KMS-11 (cell line): ENCODE measurements around the gene GUCD1.
"Not testable (repeated sequence)": the region's sequence is repeated elsewhere in the genome, so short reads cannot be mapped to it uniquely, and the experiment has no call there.

Experiments
- H2AFZ ChIP-seq: fragments of 200-600 bp; sonication (generic); 2 replicates; pipeline ENCODE4 v1.6.1; 2016; ENCODE audit warnings: antibody characterized with exemption, mixed run types, low read depth
- H3K27ac ChIP-seq: fragments of 200-600 bp; sonication (generic); 2 replicates; pipeline ENCODE4 v1.6.1; 2016; ENCODE audit warnings: mild to moderate bottlenecking, mixed run types
- H3K27me3 ChIP-seq: fragments of 200-600 bp; sonication (generic); 2 replicates; pipeline ENCODE4 v1.6.1; 2017; ENCODE audit warnings: mild to moderate bottlenecking, low read depth, mixed run types, moderate library complexity; ENCODE audit not compliant: insufficient read depth
- H3K36me3 ChIP-seq: fragments of 200-600 bp; sonication (generic); 2 replicates; pipeline ENCODE4 v1.6.1; 2017; ENCODE audit warnings: mild to moderate bottlenecking, mixed run types; ENCODE audit not compliant: insufficient read depth
- H3K4me1 ChIP-seq: fragments of 200-600 bp; sonication (generic); 2 replicates; pipeline ENCODE4 v1.6.1; 2016; ENCODE audit warnings: mild to moderate bottlenecking, low read depth, mixed run types; ENCODE audit not compliant: poor library complexity, severe bottlenecking
- H3K4me2 ChIP-seq: fragments of 200-600 bp; sonication (generic); 2 replicates; pipeline ENCODE4 v1.7.0; 2016; ENCODE audit warnings: mild to moderate bottlenecking, mixed run types
- H3K4me3 ChIP-seq: fragments of 200-600 bp; sonication (generic); IDR thresholded peaks from 2 replicates; pipeline ENCODE4 v1.6.1; 2017; ENCODE audit warnings: low read depth, low read length, mixed read lengths; ENCODE audit not compliant: insufficient read depth
- H3K79me2 ChIP-seq: fragments of 200-600 bp; sonication (generic); 2 replicates; pipeline ENCODE4 v1.6.1; 2016; ENCODE audit warnings: low read depth, mixed run types; ENCODE audit not compliant: insufficient read depth
- H3K9ac ChIP-seq: fragments of 200-600 bp; sonication (generic); 2 replicates; pipeline ENCODE4 v1.6.1; 2016; ENCODE audit warnings: mild to moderate bottlenecking, mixed run types
- H4K20me1 ChIP-seq: fragments of 200-600 bp; sonication (generic); 2 replicates; pipeline ENCODE4 v1.6.1; 2016; ENCODE audit warnings: mild to moderate bottlenecking, mixed run types; ENCODE audit not compliant: insufficient read depth
- TF ChIP-seq, protein P1 (sequence below): fragments of 200-600 bp; sonication (generic); conservative IDR thresholded peaks from 2 replicates; pipeline ENCODE4 v1.6.1; 2017; ENCODE audit warnings: low read depth, mild to moderate bottlenecking, antibody characterized with exemption, low read length, moderate library complexity, mixed read lengths

GUCD1 gene

DNA sequence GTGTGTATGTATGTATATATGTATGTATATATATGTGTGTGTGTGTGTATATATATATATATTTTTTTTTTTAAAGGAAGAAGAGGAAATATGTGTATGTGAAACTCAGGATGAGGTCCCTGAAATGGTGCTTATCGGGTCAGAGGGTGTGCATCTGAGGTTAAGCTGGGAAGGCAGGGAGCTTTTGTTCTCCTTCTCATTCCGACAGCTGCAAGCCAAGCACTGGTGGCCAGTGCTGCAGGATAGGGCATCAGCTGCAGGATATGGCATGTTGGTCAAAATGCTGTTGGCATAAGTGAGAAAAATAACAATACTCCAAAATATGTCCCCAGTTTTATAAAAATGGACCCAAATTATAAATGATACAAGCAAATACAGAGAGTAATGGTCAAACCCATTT, 8.3 kb upstream of the GUCD1 start:
- Histone ChIP-seq H4K20me1 (peaks cover 25% of the 10 kb centered on the region), H2AFZ (no peak overlapping the region), H3K79me2 (peaks cover 94% of the 10 kb centered on the region), H3K9ac (no peak overlapping the region), H3K4me3 (no peak overlapping the region), H3K4me2 (no peak overlapping the region), H3K27ac (no peak overlapping the region), H3K27me3 (no peaks in the 10 kb centered on the region), H3K36me3 (0 out of 2 replicates have a peak, but pooled peaks cover 7% of the 10 kb centered on the region), H3K4me1 (peaks cover 59% of the 10 kb centered on the region)
- TF ChIP-seq, protein P1, sequence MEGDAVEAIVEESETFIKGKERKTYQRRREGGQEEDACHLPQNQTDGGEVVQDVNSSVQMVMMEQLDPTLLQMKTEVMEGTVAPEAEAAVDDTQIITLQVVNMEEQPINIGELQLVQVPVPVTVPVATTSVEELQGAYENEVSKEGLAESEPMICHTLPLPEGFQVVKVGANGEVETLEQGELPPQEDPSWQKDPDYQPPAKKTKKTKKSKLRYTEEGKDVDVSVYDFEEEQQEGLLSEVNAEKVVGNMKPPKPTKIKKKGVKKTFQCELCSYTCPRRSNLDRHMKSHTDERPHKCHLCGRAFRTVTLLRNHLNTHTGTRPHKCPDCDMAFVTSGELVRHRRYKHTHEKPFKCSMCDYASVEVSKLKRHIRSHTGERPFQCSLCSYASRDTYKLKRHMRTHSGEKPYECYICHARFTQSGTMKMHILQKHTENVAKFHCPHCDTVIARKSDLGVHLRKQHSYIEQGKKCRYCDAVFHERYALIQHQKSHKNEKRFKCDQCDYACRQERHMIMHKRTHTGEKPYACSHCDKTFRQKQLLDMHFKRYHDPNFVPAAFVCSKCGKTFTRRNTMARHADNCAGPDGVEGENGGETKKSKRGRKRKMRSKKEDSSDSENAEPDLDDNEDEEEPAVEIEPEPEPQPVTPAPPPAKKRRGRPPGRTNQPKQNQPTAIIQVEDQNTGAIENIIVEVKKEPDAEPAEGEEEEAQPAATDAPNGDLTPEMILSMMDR = no peak

- H3K4me2 ChIP-seq = no peak overlapping the region
- TF ChIP-seq, protein P1 = no peak
- no peaks in the 10 kb centered on the region for H3K27me3 ChIP-seq
- H3K4me1 ChIP-seq = peaks cover 54% of the 10 kb centered on the region
- H3K36me3 ChIP-seq = 0 out of 2 replicates have a peak, but pooled peaks cover 8% of the 10 kb centered on the region
- H3K79me2 ChIP-seq = peaks cover 84% of the 10 kb centered on the region
- H4K20me1 ChIP-seq = peaks cover 17% of the 10 kb centered on the region; the same call in 1 of the 2 replicates
- H3K4me3 ChIP-seq = no peak overlapping the region
- no peak overlapping the region for H3K9ac ChIP-seq
- no peak overlapping the region for H3K27ac ChIP-seq
- H2AFZ ChIP-seq = no peak overlapping the region
These were observed 4.5 kb upstream of the GUCD1 start for GRCh38 chr22:24559471-24559870.

DNA sequence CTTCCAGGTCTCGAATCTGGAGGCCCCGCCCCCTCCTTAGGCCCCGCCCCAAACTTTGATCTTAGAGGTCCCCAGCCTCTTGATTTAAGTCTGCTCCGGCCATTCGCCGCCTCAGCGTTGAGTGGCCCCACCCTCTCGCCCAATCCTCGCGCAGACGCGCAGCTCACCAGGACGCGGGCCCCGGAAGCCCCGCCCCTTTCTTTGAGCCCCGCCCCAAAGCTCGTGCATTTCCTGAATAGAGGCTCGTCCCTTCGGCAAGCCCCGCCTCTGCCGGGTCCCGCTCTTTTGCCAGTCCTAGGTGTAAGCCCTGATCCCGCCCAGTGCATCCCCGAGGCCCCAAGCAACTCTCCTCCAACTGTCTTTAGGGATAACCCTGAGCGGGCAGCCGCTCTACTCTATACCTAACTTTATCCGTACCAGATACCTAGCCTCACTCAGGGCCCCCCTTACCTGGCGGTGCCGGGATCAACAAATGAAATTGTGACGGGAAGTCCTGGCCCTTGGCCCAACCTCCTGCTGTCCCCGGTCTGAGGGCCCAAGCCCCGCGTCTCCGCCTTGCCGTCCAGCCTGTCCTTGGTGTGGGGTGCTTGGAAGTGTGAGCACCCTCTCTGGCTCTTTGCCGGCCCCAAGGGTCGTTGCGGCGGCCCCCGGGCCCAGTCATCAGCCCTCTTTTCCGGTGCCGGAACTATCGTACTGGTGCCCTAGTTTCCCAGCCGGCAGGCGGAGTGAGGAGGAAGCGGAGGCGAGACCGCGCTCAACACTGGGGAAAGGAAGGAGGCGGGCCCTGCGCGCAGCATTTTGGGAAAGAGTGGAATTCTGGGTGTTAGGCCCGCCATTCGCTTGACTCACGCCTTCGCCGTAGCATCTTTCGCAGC, 464 bp upstream of the GUCD1 start, which contains the start of gene SNRPD3:
Gene SNRPD3 (plus strand): TSS at position 835 of the 875 bp plus-strand sequence. CDS start 1,676 bp downstream, outside the sequence.
- Histone ChIP-seq H3K36me3 (0 out of 2 replicates have a peak, but pooled peaks cover 8% of the 10 kb centered on the region), H4K20me1 (no peaks in the 10 kb centered on the region), H3K4me2 (peak within 1 kb of the TSS; percentile 100), H3K79me2 (peaks cover 84% of the 10 kb centered on the region), H3K4me3 (no peak within 1 kb of the TSS), H3K27ac (peak within 1 kb of the TSS; percentile 86), H3K9ac (peak within 1 kb of the TSS; percentile 92), H3K27me3 (no peaks in the 10 kb centered on the region), H3K4me1 (peaks cover 58% of the 10 kb centered on the region), H2AFZ (peak within 1 kb of the TSS; percentile 89)
- TF ChIP-seq, protein P1 = peak; percentile 31; the same call in 1 of the 2 replicates

DNA sequence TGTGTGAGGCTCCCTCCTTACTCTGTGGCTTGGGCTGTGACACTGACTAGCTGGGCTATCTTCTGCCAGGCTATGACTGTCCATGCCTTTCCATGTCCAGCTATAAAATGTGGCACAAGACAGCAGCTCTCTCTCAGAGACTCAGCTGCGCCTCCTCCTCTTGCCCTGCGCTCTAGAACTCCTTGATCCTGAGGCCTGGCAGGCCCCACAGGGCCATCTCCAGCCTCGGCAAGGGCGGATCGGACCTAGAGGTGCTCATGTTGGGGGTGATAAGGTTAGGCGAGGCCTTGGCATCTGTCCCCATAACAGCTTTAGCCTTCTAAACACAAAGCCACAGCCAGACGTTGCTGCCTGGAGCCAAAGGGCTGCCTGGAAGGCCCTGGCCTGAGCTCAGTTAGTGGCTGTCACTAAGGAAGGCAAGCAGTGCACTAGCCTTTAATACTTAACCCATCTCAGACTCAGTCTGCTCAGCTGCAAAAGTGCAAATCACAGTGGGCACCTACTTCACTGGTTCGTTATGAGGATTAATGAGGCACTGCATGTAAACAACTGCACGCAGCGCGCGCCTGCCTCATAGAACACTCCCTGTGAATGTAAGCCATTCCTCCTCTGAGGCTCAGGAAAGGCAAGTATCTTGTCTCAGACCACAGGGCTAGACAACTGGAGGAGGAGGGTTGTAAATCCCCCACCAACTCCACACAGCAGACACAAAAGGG, 1.2 kb downstream of the GUCD1 start:
- H3K27me3 ChIP-seq = no peaks in the 10 kb centered on the region
- peak overlapping the region; percentile 92 for H3K9ac ChIP-seq
- TF ChIP-seq, protein P1 = no peak
- 0 out of 2 replicates have a peak, but pooled peaks cover 3% of the 10 kb centered on the region for H3K36me3 ChIP-seq
- peak overlapping the region; percentile 86 for H3K27ac ChIP-seq
- peak overlapping the region; percentile 100 for H3K4me2 ChIP-seq
- peak overlapping the region; percentile 40 for H3K4me3 ChIP-seq
- H4K20me1 ChIP-seq = no peaks in the 10 kb centered on the region
- H3K4me1 ChIP-seq = peaks cover 47% of the 10 kb centered on the region
- H2AFZ ChIP-seq = 0 out of 2 replicates have a peak overlapping the region, but pooled peaks have one; percentile 33
- peaks cover 78% of the 10 kb centered on the region for H3K79me2 ChIP-seq

DNA sequence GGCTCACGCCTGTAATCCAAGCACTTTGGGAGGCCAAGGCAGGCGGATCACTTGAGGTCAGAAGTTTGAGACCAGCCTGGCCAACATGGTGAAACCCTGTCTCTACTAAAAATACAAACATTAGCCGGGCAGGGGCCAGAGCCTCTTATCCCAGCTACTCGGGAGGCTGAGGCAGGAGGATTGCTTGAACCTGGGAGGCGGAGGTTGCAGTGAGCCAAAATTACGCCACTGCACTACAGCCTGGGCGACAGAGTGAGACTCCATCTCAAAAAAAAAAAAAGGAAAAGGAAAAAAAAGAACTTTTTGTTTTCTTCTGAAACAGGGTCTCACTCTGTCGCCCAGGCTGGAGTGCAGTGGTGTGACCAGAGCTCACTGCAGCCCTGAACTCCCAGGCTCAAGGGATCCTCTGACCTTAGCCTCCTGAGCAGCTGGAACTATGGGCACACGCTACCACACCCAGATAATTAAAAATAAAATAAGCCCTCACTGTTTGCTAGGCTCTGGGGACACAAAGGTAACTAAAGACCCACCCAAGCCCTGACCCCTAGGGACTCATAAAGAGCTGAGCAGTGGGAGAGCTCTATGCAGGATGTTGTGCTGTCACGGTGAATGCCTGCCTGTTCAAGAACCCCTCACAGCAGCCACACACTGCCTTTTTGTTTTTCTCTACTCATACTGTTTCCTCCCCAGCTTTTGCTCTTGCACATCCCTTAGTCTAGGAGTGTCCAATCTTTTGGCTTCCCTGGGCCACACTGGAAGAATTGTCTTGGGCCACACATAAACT, 2.2 kb downstream of the GUCD1 start:
- not testable (repeated sequence) for H3K9ac ChIP-seq, H3K4me3 ChIP-seq, H3K36me3 ChIP-seq, H4K20me1 ChIP-seq, H3K27ac ChIP-seq, H2AFZ ChIP-seq, H3K27me3 ChIP-seq
- H3K4me1 ChIP-seq = peaks cover 36% of the 10 kb centered on the region
- peak overlapping the region; percentile 100 for H3K4me2 ChIP-seq
- H3K79me2 ChIP-seq = peaks cover 67% of the 10 kb centered on the region
